SK-N-SH (cell line): ENCODE measurements around the gene TAMALIN.

Source experiments
- EZH2phosphoT487 ChIP-seq: fragments of 200-600 bp; sonication (generic); IDR thresholded peaks from 2 replicates; pipeline ENCODE4 v1.6.1; 2017; ENCODE audit warnings: low read depth, mixed run types, mild to moderate bottlenecking, antibody characterized with exemption, moderate library complexity, borderline replicate concordance
- TF ChIP-seq, protein P1 (sequence below): IDR thresholded peaks from 2 replicates; pipeline ENCODE4 v1.6.1; 2012; ENCODE audit warnings: mild to moderate bottlenecking, low read depth, low read length, moderate library complexity

DNA sequence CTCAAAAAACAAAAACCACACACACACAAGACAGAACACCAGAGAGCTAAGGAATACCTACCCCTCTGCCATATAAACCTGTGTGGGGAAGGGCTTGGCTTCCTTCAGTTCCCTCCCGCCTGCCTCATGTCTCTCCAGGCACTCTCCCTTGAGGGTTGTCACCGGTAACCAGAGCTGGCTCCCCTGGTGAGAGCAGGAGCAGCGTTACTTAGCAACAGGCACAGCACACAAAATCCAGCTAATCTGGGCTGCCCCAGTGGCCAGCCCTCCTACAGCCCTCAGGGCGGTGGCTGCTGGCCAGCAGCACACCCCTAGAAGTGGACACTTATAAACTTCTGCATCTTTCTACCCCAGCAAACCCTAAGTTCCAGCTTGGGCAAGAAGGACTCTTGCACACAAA is 22.9 kb downstream of the TAMALIN start:
- TF ChIP-seq EZH2phosphoT487, result no peak
- TF ChIP-seq, protein P1, sequence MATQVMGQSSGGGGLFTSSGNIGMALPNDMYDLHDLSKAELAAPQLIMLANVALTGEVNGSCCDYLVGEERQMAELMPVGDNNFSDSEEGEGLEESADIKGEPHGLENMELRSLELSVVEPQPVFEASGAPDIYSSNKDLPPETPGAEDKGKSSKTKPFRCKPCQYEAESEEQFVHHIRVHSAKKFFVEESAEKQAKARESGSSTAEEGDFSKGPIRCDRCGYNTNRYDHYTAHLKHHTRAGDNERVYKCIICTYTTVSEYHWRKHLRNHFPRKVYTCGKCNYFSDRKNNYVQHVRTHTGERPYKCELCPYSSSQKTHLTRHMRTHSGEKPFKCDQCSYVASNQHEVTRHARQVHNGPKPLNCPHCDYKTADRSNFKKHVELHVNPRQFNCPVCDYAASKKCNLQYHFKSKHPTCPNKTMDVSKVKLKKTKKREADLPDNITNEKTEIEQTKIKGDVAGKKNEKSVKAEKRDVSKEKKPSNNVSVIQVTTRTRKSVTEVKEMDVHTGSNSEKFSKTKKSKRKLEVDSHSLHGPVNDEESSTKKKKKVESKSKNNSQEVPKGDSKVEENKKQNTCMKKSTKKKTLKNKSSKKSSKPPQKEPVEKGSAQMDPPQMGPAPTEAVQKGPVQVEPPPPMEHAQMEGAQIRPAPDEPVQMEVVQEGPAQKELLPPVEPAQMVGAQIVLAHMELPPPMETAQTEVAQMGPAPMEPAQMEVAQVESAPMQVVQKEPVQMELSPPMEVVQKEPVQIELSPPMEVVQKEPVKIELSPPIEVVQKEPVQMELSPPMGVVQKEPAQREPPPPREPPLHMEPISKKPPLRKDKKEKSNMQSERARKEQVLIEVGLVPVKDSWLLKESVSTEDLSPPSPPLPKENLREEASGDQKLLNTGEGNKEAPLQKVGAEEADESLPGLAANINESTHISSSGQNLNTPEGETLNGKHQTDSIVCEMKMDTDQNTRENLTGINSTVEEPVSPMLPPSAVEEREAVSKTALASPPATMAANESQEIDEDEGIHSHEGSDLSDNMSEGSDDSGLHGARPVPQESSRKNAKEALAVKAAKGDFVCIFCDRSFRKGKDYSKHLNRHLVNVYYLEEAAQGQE, result no peak
